ENCODE measurements around the gene PIPOX. TPM values are rescaled to one million over a fixed set of nuclear protein-coding genes. Genes with fewer than 3 reads are reported as not detected.

Gene PIPOX
- total and polyA plus RNA-seq, 8 donors, result 0.55 to 2.9 (median 0.88) TPM

DNA sequence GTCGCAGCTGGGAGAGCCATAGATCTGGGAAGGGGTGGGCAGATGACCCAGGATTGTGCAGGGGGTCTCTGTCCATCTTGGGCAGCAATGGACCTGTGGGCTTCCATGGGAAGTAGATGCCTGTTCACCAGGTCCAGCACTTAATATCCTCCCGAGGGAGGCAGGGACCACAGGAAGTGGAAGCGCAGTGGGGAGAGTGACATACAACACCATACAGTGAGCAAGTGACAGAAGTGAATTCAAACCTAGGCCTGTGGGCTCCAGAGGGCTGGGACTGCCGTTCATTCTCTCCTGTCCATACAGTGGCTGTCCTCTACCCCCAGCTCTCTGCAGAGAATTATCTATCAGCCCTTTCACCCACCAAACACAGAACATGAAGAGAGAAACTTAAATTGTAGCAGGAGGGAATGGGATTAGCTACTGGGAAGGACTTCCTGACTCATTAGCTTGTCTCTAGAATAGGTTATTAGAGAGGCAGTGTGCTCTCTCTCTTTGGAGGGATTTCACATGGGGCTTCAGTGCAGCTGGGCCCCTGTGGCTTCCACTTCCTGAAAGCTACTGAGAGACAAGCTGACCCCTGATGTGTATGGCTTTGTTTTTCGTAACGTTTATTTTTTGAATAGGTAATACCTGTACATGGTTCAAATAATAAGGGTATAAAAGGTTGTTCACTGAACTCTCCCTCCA lies 24.0 kb upstream of the PIPOX start:
- WGBS, 2 donors, result 69 to 75% methylated on average over 6 of the region's 6 CpGs
- ATAC-seq (no peak), FAIRE-seq (no peak), DNase-seq (no peak)
- H3K27ac ChIP-seq, result no peak overlapping the region
- no peaks in the 10 kb centered on the region for H3K36me3 ChIP-seq
- H3K4me3 ChIP-seq, result no peak overlapping the region
- no peaks in the 10 kb centered on the region for H3K27me3 ChIP-seq
- intact Hi-C loops (cut with DNase I), result no loop called here
- no peaks in the 10 kb centered on the region for H3K9me3 ChIP-seq
- TF ChIP-seq, protein P1, sequence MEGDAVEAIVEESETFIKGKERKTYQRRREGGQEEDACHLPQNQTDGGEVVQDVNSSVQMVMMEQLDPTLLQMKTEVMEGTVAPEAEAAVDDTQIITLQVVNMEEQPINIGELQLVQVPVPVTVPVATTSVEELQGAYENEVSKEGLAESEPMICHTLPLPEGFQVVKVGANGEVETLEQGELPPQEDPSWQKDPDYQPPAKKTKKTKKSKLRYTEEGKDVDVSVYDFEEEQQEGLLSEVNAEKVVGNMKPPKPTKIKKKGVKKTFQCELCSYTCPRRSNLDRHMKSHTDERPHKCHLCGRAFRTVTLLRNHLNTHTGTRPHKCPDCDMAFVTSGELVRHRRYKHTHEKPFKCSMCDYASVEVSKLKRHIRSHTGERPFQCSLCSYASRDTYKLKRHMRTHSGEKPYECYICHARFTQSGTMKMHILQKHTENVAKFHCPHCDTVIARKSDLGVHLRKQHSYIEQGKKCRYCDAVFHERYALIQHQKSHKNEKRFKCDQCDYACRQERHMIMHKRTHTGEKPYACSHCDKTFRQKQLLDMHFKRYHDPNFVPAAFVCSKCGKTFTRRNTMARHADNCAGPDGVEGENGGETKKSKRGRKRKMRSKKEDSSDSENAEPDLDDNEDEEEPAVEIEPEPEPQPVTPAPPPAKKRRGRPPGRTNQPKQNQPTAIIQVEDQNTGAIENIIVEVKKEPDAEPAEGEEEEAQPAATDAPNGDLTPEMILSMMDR (IDR thresholded peaks at IDR 0.05), result no peak
- H3K4me1 ChIP-seq, result peaks cover 0 to 4% (median 0%) of the 10 kb centered on the region in 3 donors

DNA sequence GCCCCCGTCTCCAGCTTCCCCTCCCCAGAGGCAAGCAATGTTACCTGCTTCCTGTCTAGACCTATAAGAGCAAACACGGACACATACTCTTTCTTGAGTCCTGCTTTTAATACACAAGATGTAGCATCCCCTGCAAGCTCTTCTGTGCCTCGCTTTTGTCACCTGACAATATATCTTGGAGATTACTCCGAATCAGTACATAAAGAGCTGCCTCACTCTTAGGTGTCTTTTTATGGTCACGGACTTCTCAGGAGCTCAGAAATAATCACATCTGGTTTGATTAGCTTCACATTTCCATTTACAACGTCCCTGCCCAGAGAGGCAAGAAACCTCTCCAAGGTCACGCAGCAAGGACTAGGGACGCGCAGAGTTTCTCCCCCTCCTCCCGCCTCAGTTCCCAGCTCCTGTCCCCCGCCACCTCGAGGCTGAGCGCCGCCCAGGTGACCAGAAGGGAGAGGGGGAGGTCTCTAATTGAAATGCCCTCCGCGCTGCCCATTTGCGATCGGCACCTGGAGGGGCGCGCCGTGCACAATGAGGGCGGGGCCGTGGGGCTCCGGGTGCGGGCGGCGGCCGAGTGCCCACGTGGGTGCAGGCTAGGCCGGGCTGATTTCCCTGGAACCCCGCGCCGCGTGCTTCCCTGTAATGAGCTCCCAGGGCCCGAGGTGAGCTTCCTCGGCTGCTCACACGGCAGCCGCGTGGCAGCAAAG lies 23.3 kb upstream of the PIPOX start:
- Histone ChIP-seq H3K27ac (no peak overlapping the region), H3K27me3 (no peaks in the 10 kb centered on the region), H3K9me3 (no peaks in the 10 kb centered on the region), H3K4me1 (peaks cover 0 to 4% (median 0%) of the 10 kb centered on the region in 3 donors), H3K4me3 (peak overlapping the region in 2 of 4 donors; percentile 23 to 40), H3K36me3 (no peaks in the 10 kb centered on the region)
- DNase-seq (peak in 3 of 6 donors; percentile 31 to 72 (median 36)), ATAC-seq (peak; percentile 69 to 86 (median 79)), FAIRE-seq (no peak)
- intact Hi-C loops (cut with DNase I), result no loop called here
- TF ChIP-seq, protein P1 (IDR thresholded peaks at IDR 0.05), result no peak
- WGBS, 2 donors, result 4 to 7% methylated on average over 37 to 39 of the region's 39 CpGs

DNA sequence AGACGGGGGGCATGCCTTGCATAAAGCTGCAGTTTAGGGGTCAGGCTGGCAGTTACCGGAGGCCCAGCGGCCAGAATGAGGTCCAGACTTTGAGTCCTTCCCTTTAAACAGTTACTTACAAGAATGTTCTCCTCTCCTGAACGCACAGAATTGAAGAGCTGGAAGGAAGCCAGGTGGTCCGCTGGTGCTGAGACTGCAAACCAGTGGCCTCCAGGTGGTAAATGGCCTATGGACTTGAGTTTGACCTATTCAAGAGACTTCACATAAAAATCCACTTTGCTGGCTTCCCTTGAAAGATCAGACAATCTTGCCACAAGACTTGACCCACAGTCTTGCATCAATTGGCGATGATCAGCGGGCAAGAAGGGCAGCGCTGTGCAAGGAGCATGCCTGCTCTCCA lies 22.4 kb upstream of the PIPOX start:
- intact Hi-C loops (cut with DNase I), result no loop called here
- Histone ChIP-seq H3K27ac (no peak overlapping the region), H3K27me3 (no peaks in the 10 kb centered on the region), H3K9me3 (no peaks in the 10 kb centered on the region), H3K36me3 (no peaks in the 10 kb centered on the region), H3K4me1 (peaks cover 0 to 4% (median 0%) of the 10 kb centered on the region in 3 donors), H3K4me3 (no peak overlapping the region)
- FAIRE-seq (no peak), DNase-seq (no peak), ATAC-seq (no peak)
- WGBS, 2 donors, result 75% methylated on average over 8 of the region's 8 CpGs
- TF ChIP-seq, protein P1 (IDR thresholded peaks at IDR 0.05), result no peak

DNA sequence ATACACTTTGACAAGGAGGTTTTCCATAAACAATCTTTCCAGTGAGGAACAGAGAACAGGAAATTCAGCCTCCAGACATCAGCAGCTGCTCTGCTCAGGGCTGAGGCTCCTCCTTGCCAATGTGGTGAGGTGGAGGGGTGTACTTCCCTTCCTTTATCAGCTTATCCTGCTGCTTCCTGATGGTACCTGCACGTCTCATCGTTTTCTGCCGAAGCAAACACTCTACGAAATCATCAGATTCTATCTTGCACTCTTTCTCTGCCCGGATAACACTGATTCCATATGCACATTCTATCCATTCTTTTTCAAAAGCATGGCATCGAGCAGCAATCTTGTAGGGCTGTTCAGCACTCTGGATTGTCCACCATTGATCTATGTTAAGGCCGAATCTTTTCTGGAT lies 21.7 kb upstream of the PIPOX start:
- intact Hi-C loops (cut with DNase I), result no loop called here
- TF ChIP-seq, protein P1 (IDR thresholded peaks at IDR 0.05), result no peak
- H3K4me1 ChIP-seq, result peaks cover 0 to 4% (median 0%) of the 10 kb centered on the region in 3 donors
- no peaks in the 10 kb centered on the region for H3K9me3 ChIP-seq
- WGBS, 2 donors, result 77 to 82% methylated on average over 7 of the region's 7 CpGs
- no peak for DNase-seq
- no peaks in the 10 kb centered on the region for H3K27me3 ChIP-seq
- no peak for FAIRE-seq
- H3K27ac ChIP-seq, result no peak overlapping the region
- H3K36me3 ChIP-seq, result no peaks in the 10 kb centered on the region
- no peak overlapping the region for H3K4me3 ChIP-seq
- no peak for ATAC-seq

DNA sequence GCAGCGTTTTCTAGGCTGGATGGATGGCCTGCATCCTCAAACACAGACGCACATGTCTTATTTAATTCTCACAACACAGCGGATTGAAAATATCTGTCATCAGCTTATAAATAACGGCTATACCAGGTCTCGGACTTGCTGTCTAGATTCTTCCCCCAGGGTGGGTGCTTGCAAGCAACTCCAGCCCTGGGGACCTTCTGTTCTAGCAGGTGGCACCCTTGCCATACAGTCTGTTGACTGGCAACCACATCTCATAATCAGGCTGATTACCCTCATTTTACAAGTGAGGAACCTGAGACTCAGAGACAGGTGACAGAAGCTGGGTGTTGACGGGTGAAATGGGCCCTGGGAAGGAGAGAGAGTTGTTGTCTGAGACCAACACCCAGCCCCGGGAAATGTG lies 20.9 kb upstream of the PIPOX start:
- peaks cover 0 to 4% (median 0%) of the 10 kb centered on the region in 3 donors for H3K4me1 ChIP-seq
- intact Hi-C loops (cut with DNase I), result no loop called here
- 84 to 93% methylated on average over 7 of the region's 7 CpGs for WGBS, 2 donors
- TF ChIP-seq, protein P1 (IDR thresholded peaks at IDR 0.05), result no peak
- no peaks in the 10 kb centered on the region for H3K9me3 ChIP-seq
- no peak for DNase-seq
- no peak for FAIRE-seq
- no peak overlapping the region for H3K27ac ChIP-seq
- H3K4me3 ChIP-seq, result no peak overlapping the region
- no peaks in the 10 kb centered on the region for H3K36me3 ChIP-seq
- H3K27me3 ChIP-seq, result no peaks in the 10 kb centered on the region
- ATAC-seq, result no peak
